Choroid plexus epithelial cell (primary cell): ENCODE measurements around the gene CD6.

Experiments used
- DNase-seq: peaks from one replicate; pipeline ENCODE4 v3.0.0-alpha.2; 2010; ENCODE audit warnings: low read depth
- H3K4me3 ChIP-seq: 2 replicates; pipeline ENCODE4 v1.5.1; 2011; ENCODE audit warnings: low read depth, mild to moderate bottlenecking, control low read depth, low read length, moderate library complexity
- TF ChIP-seq, protein P1 (sequence below): conservative IDR thresholded peaks from 2 replicates; pipeline ENCODE4 v1.5.1; 2011; ENCODE audit warnings: low read depth, mild to moderate bottlenecking, control low read depth, inconsistent platforms, low read length, moderate library complexity

CD6 gene

DNA sequence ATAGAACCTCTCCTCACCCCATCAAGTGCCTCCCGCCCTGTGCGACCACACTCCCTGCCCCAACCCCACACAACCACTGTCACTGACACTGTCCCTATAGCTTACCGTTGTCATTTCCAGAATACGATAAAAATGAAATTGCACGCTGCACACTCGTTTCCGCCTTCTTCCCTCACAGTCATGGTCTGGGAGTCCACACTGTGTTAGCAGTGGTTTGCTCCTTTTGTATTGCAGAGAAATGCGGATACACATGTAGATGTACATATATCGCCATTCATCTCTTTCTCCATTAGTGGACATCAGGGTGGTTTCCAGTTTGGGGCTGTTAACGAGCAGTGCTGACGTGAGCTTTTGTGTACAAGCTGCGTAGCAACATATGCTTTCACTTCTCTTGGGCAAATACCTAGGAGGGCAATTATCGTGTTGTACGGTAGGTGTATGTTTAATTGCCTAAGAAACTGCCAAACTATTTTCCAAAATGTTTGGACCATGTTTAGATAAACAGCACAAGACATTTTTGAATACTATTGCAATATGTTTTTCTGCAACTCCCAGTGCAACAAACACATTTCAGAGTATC, 71.6 kb downstream of the CD6 start:
- H3K4me3 ChIP-seq, result no peak overlapping the region
- TF ChIP-seq, protein P1, sequence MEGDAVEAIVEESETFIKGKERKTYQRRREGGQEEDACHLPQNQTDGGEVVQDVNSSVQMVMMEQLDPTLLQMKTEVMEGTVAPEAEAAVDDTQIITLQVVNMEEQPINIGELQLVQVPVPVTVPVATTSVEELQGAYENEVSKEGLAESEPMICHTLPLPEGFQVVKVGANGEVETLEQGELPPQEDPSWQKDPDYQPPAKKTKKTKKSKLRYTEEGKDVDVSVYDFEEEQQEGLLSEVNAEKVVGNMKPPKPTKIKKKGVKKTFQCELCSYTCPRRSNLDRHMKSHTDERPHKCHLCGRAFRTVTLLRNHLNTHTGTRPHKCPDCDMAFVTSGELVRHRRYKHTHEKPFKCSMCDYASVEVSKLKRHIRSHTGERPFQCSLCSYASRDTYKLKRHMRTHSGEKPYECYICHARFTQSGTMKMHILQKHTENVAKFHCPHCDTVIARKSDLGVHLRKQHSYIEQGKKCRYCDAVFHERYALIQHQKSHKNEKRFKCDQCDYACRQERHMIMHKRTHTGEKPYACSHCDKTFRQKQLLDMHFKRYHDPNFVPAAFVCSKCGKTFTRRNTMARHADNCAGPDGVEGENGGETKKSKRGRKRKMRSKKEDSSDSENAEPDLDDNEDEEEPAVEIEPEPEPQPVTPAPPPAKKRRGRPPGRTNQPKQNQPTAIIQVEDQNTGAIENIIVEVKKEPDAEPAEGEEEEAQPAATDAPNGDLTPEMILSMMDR, result no peak
- no peak for DNase-seq

DNA sequence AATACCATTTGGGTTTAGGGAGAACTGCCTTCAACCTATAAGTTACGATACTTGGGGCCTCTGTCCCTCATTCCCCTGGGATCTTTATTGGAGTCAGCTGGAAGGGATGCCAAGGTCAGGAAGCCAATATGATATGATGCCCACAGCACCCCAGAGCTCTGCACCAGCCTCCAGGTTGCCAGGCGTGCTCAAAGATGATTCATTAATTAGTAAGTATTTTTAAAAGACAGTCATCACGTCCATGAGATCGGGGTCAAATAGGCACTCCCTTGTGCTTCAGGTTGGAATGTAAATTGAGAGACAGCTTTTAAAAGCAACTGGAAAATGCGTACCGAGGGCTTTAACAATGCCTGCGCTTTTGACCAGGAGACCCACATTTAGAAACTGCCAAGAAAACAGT, 73.8 kb downstream of the CD6 start:
- DNase-seq, result no peak
- H3K4me3 ChIP-seq, result no peak overlapping the region
- TF ChIP-seq, protein P1, result no peak

DNA sequence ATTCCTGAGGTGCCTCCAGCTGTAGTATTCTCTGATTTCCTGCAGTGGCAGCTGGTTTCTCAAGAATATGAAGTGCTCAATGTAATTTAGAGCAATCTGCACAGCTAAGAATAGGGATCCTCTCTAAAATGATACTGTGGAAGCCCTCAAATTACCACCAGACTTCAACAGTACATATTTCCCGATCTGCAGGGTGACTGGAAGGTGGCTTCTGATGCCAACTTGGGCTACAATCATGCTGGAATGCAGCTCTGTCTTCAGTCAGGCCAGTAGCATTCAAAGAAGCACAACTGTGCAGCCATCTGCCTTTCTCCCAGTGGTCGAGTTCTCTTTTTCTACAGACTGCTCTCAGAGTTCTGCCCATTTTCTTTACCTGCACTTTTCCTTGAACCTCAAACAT, 75.4 kb downstream of the CD6 start:
- DNase-seq, result no peak
- no peak overlapping the region for H3K4me3 ChIP-seq
- TF ChIP-seq, protein P1, result no peak

DNA sequence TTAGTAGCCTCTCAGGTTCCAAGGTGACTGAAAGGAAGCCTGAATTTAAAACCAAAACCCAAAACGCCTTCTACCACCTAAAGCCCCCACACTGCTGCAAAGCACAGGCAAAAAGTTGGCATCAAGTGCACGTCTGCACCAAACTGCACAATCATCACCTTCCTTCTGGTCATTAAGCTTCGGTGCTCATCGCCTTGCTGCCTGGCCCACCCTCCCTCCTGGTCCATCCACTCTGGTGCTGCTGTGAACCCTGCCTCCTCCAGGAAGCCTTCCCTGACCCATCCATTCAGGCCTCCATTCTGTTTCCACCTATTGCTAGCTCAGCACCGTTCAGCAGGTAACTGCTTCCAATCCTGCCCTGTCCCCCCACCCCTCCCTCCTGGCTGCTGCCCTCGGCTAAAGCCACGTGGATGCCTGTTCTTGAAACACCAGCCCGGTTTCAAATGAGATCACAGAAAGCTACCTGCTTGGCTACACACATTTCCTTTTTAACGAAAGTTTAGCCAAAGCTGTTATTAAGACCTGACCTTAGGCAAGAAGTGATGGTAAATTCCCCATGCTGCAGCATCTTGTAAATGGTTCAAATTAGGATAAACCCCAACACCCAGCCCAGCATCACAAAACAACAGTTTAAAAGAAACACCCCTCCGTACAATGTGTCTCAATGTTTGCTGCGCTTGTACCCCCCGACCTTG, 77.0 kb downstream of the CD6 start:
- no peak overlapping the region for H3K4me3 ChIP-seq
- TF ChIP-seq, protein P1, result no peak
- no peak for DNase-seq

DNA sequence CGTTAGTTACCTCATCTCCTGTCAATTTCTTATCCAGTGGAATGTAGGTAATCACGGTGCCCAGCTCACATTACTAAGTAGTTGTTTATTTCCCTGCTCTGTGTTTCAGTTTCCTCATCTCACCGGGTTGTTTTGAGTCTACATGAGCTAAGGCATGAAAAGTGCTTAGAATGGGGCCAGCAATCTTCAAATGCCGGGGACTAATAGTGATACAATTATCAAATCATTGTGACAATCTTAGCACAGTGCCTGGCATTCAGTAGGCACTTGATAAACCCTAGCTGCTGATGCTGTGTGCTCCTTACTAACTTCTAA, 77.5 kb downstream of the CD6 start:
- TF ChIP-seq, protein P1, result no peak
- H3K4me3 ChIP-seq, result no peak overlapping the region
- no peak for DNase-seq

DNA sequence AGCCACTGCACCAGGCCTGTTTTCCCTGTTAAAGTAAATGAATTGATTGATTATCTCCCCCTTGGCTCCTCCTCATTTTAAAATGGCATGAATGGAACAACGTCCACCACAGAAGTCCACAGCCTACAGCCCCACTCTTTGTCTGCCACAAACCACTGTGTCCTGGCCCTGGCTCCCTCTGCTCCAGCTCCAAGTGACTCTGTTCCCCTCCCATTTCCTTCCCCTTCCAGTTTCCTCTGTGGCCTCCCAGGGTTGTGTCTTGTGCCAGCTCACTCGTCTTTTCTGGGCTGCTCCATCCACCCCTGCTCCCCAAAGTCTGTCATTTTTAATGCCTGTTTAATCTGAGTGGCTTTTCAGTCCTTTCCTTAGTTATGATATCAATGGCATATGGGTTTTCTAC, 78.4 kb downstream of the CD6 start:
- TF ChIP-seq, protein P1, result no peak
- DNase-seq, result no peak
- no peak overlapping the region for H3K4me3 ChIP-seq
